Measurements from ENCODE around the gene TMEM132E.

GRCh38 chr17:34644941-34645550 is 65.7 kb downstream of the TMEM132E start:
- no peak for TF ChIP-seq CTCF (IDR thresholded peaks at IDR 0.05)
- no peak for TF ChIP-seq POLR2A (IDR thresholded peaks at IDR 0.05)

All from testis (tissue), 2 donors.